DOHH2 (cell line): ENCODE data around the gene YWHAQ.

Experiments used
- CTCF ChIP-seq: fragments of 200-600 bp; sonication (generic); IDR thresholded peaks from one replicate; pipeline ENCODE4 v1.5.1; 2014; ENCODE audit warnings: antibody characterized with exemption, mild to moderate bottlenecking, low read depth, low read length; ENCODE audit not compliant: poor library complexity, severe bottlenecking
- EZH2phosphoT487 ChIP-seq: fragments of 200-600 bp; sonication (generic); IDR thresholded peaks from 2 replicates; pipeline ENCODE4 v1.6.1; 2017; ENCODE audit warnings: borderline replicate concordance, mild to moderate bottlenecking, antibody characterized with exemption, low read length, moderate library complexity, mixed read lengths

DNA sequence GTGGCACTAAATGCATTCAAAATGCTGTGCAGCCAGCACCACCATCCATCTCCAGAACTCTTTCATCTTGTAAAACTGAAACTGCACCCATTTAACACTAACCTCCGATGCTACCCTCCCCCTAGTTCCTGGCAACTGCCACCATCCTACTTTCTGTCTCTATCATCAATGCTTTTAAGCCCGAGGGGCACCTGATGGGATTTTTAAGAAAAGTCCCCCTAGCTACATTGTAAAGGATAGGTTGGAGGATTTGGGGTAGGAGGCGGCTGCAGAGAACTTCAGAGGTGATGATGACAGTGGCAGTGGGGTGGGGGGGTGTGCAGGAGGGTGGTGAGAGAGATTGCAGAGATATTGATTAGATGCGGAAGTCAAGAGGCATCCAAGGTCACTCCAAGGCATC, 10.8 kb upstream of the YWHAQ start:
- TF ChIP-seq CTCF (no peak), EZH2phosphoT487 (no peak)
